ENCODE data around the gene CCIN. TPM values are rescaled to one million over a fixed set of nuclear protein-coding genes. Genes with fewer than 3 reads are reported as not detected.

CCIN gene
- not detected for total RNA-seq

DNA sequence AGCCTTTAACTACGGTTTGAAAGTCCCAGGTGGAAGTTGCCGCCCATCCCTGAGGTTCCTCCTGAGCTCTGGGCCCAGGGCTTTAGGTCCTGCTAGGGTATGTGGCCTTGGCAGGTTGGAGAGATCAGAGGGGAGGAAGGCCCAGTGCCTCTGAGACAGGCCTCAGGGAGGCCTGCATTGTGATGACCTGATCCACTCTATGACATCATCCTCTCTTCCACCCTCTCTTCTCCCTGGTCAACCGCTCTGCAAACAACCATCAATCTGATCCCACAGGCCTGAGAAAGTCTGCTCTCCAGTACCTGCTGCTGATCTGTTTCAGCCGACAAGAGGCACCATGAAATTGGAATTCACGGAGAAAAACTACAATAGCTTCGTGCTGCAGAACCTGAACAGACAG is at the start of gene CCIN:
Gene CCIN, plus strand, starts transcription at position 223 of the 400 bp plus-strand sequence. Its CDS starts 115 bp downstream, at position 338.
- Histone ChIP-seq H3K27ac (no peak within 1 kb of the TSS), H3K4me1 (peaks cover 22% of the 10 kb centered on the region), H3K36me3 (no peaks in the 10 kb centered on the region), H3K27me3 (no peaks in the 10 kb centered on the region), H3K9me3 (no peaks in the 10 kb centered on the region), H3K4me3 (no peak within 1 kb of the TSS)
- DNase-seq (ENCODE audit: low spot score in 2 of 2) = no peak
- no peak for TF ChIP-seq POLR2AphosphoS5 (IDR thresholded peaks at IDR 0.05)
- WGBS = 87% methylated on average over 6 of the region's 6 CpGs

DNA sequence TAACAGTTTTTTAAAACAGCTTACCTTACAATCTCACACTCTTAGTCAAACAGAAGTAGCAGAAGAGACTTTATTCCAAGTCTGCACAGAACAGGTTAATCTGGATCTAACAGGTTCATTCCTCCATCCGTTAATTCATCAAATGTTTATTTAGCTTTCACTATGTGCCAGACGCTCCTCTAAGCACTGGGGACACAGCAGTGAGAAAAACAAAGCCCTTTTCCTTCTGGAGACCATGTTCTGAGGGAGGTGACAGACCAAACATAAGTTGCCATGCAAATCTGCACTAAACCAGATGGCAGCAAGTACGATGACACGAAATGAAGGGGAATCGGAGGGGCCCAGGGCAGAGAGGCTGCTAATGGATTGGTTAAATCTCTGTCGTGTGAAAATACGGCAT is 49.7 kb upstream of the CCIN start:
- TF ChIP-seq POLR2AphosphoS5 (IDR thresholded peaks at IDR 0.05) (no peak), POLR2A (IDR thresholded peaks at IDR 0.05) (no peak), EP300 (IDR thresholded peaks at IDR 0.05) (no peak)
- TF ChIP-seq, protein P1, sequence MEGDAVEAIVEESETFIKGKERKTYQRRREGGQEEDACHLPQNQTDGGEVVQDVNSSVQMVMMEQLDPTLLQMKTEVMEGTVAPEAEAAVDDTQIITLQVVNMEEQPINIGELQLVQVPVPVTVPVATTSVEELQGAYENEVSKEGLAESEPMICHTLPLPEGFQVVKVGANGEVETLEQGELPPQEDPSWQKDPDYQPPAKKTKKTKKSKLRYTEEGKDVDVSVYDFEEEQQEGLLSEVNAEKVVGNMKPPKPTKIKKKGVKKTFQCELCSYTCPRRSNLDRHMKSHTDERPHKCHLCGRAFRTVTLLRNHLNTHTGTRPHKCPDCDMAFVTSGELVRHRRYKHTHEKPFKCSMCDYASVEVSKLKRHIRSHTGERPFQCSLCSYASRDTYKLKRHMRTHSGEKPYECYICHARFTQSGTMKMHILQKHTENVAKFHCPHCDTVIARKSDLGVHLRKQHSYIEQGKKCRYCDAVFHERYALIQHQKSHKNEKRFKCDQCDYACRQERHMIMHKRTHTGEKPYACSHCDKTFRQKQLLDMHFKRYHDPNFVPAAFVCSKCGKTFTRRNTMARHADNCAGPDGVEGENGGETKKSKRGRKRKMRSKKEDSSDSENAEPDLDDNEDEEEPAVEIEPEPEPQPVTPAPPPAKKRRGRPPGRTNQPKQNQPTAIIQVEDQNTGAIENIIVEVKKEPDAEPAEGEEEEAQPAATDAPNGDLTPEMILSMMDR (IDR thresholded peaks at IDR 0.05) = no peak
- DNase-seq (ENCODE audit: low spot score in 2 of 2) = no peak
- Histone ChIP-seq H3K27ac (no peak overlapping the region), H3K4me3 (no peak overlapping the region), H3K4me1 (no peaks in the 10 kb centered on the region), H3K9me3 (no peaks in the 10 kb centered on the region), H3K27me3 (no peaks in the 10 kb centered on the region), H3K36me3 (peaks cover 12% of the 10 kb centered on the region)
- 83% methylated on average over 7 of the region's 7 CpGs for WGBS

DNA sequence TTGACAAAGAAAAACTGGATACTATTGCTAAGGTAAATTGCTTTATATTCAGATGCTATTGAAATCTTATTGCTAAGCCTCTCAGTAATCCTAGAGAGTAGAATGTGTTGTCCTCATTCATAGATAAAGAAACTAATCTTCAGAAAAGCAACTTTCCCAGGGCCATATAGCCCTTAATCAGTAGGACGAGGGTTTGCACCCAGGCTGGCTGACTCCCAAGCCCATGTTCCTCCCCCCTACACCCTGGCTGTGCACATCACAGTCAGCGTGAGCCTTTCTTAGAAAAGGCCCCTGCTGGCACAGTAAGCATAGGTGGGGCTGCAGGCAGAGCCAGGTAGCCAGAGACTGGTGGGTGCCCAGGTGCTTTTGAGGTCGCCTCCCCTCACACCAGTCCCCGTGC is 48.5 kb upstream of the CCIN start:
- no peak for TF ChIP-seq POLR2A (IDR thresholded peaks at IDR 0.05)
- TF ChIP-seq, protein P1 (IDR thresholded peaks at IDR 0.05) = no peak
- TF ChIP-seq EP300 (IDR thresholded peaks at IDR 0.05) = no peak
- no peak for TF ChIP-seq POLR2AphosphoS5 (IDR thresholded peaks at IDR 0.05)
- DNase-seq (ENCODE audit: low spot score in 2 of 2) = no peak
- H3K9me3 ChIP-seq = no peaks in the 10 kb centered on the region
- H3K36me3 ChIP-seq = peaks cover 12% of the 10 kb centered on the region
- 91% methylated on average over 4 of the region's 4 CpGs for WGBS
- no peaks in the 10 kb centered on the region for H3K4me1 ChIP-seq
- no peak overlapping the region for H3K27ac ChIP-seq
- no peak overlapping the region for H3K4me3 ChIP-seq
- H3K27me3 ChIP-seq = no peaks in the 10 kb centered on the region

DNA sequence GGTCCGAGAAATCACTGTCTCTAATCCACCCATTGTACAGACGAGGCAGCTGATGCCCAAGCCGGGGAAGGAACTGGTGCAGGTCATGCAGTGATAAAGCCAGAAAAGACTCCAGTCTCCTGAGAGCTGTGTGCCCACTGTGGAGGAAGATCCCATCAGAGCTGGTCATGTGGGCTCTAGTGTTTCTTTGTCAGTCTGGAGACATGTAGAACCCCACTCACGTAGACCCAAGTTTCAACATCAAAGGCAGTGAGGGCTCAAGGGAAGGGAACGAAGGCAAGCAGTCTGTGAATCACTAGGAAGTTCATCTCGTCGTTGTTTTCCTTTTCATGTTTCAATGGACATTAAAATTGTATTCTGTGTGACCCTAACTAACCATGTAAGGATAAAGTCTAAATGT is 47.2 kb upstream of the CCIN start:
- Histone ChIP-seq H3K4me1 (no peaks in the 10 kb centered on the region), H3K9me3 (no peaks in the 10 kb centered on the region), H3K27ac (no peak overlapping the region)

DNA sequence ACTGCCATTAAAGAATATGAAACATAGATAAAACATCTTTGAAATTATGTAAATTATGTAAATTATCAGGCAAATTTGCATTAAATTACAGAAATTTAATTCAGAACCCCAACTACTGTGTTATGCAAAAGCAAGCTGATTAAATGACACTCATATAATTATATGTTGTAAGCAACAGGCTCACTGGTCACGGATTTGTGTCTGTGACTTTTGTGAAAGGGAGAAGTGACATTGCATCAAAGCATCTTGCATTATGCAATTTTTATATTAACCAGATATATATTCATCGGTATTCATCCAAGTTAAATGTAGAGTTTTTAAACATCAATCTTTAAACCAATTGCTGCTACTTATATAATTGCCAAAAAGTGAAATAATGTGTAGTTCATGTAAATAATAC is 45.7 kb upstream of the CCIN start:
- H3K9me3 ChIP-seq = no peaks in the 10 kb centered on the region
- H3K4me1 ChIP-seq = no peaks in the 10 kb centered on the region
- no peak for DNase-seq (ENCODE audit: low spot score in 2 of 2)
- 93% methylated on average over 2 of the region's 2 CpGs for whole genome bisulfite sequencing
- no peak overlapping the region for H3K4me3 ChIP-seq
- H3K27ac ChIP-seq = no peak overlapping the region
- no peaks in the 10 kb centered on the region for H3K27me3 ChIP-seq
- H3K36me3 ChIP-seq = peaks cover 12% of the 10 kb centered on the region
- no peak for TF ChIP-seq EP300 (IDR thresholded peaks at IDR 0.05)
- TF ChIP-seq, protein P1 (IDR thresholded peaks at IDR 0.05) = no peak
- no peak for TF ChIP-seq POLR2AphosphoS5 (IDR thresholded peaks at IDR 0.05)
- TF ChIP-seq POLR2A (IDR thresholded peaks at IDR 0.05) = no peak

More for the DNA sequence above, 47.2 kb upstream of the CCIN start:
- Histone ChIP-seq H3K36me3 (peaks cover 12% of the 10 kb centered on the region), H3K4me3 (no peak overlapping the region), H3K27me3 (no peaks in the 10 kb centered on the region)
- no peak for DNase-seq (ENCODE audit: low spot score in 2 of 2)
- TF ChIP-seq, protein P1 (IDR thresholded peaks at IDR 0.05) = no peak
- no peak for TF ChIP-seq EP300 (IDR thresholded peaks at IDR 0.05)
- TF ChIP-seq POLR2AphosphoS5 (IDR thresholded peaks at IDR 0.05) = no peak
- no peak for TF ChIP-seq POLR2A (IDR thresholded peaks at IDR 0.05)
- 89% methylated on average over 7 of the region's 7 CpGs for WGBS

All from suprapubic skin (tissue), 4 donors.